ENCODE measurements around the gene TUBA3E.
"Not testable (repeated sequence)": the region's sequence is repeated elsewhere in the genome, so short reads cannot be mapped to it uniquely, and the experiment has no call there.

GRCh38 chr2:130157825-130158514, 40.3 kb downstream of the TUBA3E start:
- TF ChIP-seq POLR2A, CTCF (IDR thresholded peaks at IDR 0.05): not testable (repeated sequence)
